ENCODE data around the gene CCDC196. TPM values are rescaled to one million over a fixed set of nuclear protein-coding genes. Genes with fewer than 3 reads are reported as not detected.

Gene CCDC196
- total and polyA plus RNA-seq, 2 of the 4 experiments (the other 2 are of a cell fraction) = not detected

DNA sequence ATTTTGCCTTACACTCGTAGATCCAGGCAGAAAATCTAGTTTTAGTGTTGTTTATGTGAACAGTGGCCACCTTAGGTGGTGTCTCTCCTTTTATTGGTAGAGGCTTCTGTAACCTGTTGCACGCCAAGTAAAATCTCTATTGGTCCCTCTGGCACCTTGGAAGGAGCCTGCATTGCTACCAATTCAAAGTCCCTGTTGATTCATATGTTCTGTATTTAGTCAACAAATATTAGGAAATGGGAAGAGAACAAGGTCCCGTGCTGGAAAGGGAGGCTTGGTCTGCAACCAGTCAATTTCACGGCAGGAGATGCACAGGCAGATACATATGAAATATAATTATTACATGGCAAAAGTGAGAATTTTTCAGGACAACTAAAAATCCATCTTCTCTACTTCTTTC lies 15.4 kb downstream of the CCDC196 start:
- Histone ChIP-seq H2BK5ac (ENCODE audit: low read depth, low read length, poor library complexity, severe bottlenecking) (no peak overlapping the region), H2AK9ac (replicated peaks; ENCODE audit: low read depth, low read length, poor library complexity) (no peak overlapping the region), H2AFZ (replicated peaks; ENCODE audit: low read length, poor library complexity) (no peak overlapping the region), H2BK20ac (ENCODE audit: low read depth, low read length) (no peak overlapping the region), H4K20me1 (ENCODE audit: insufficient read depth, low read length) (no peaks in the 10 kb centered on the region), H2BK120ac (ENCODE audit: low read depth, low read length) (no peak overlapping the region), H4K5ac (ENCODE audit: low read depth, low read length) (no peak overlapping the region), H3K4me2 (ENCODE audit: low read depth, low read length) (no peak overlapping the region), H3K27ac (ENCODE audit: insufficient read depth, low read length) (no peak overlapping the region), H2BK15ac (ENCODE audit: low read depth, low read length) (no peak overlapping the region), H3K36me3 (ENCODE audit: control insufficient read depth, insufficient read depth, low read length) (no peaks in the 10 kb centered on the region), H3K9ac (ENCODE audit: low read depth, low read length) (no peak overlapping the region), H3K18ac (ENCODE audit: low read depth, low read length) (no peak overlapping the region), H3K4me3 (ENCODE audit: insufficient read depth, low read depth, low read length) (no peak overlapping the region), H4K91ac (ENCODE audit: insufficient read depth, low read depth, low read length) (no peak overlapping the region), H3K9me3 (ENCODE audit: control insufficient read depth, insufficient read depth, low read length) (no peaks in the 10 kb centered on the region), H3K56ac (ENCODE audit: extremely low read depth, insufficient read depth, low read length) (no peak overlapping the region), H3K23ac (ENCODE audit: low read depth, low read length) (no peak overlapping the region), H3K4me1 (ENCODE audit: control insufficient read depth, insufficient read depth, low read length) (peaks cover 2% of the 10 kb centered on the region; the same call in 1 of the 2 replicates), H3K79me1 (ENCODE audit: low read depth in 1 of 2, low read length in 2 of 2) (no peaks in the 10 kb centered on the region), H3K14ac (replicated peaks; ENCODE audit: low read depth, low read length) (no peak overlapping the region), H3K9me1 (ENCODE audit: insufficient read depth, low read length) (no peaks in the 10 kb centered on the region), H4K8ac (ENCODE audit: low read depth in 2 of 2, low read length in 2 of 2) (no peak overlapping the region), H2AK5ac (ENCODE audit: low read depth, low read length) (no peak overlapping the region), H3K4ac (ENCODE audit: low read depth, low read length) (no peak overlapping the region), H3K27me3 (ENCODE audit: control insufficient read depth, insufficient read depth, low read length) (no peaks in the 10 kb centered on the region)
- WGBS, 2 experiments (ENCODE audit: extremely low coverage in 2 of 2, insufficient read length in 1 of 2) = no CpG with 5 or more reads among the region's 4 CpGs
- ChIA-PET POLR2A (ENCODE audit: unreplicated experiment) (no interaction called here), CTCF (no interaction called here)
- BruUV-seq (replicated peaks) = no TSS peak
- TF ChIP-seq, protein P1, sequence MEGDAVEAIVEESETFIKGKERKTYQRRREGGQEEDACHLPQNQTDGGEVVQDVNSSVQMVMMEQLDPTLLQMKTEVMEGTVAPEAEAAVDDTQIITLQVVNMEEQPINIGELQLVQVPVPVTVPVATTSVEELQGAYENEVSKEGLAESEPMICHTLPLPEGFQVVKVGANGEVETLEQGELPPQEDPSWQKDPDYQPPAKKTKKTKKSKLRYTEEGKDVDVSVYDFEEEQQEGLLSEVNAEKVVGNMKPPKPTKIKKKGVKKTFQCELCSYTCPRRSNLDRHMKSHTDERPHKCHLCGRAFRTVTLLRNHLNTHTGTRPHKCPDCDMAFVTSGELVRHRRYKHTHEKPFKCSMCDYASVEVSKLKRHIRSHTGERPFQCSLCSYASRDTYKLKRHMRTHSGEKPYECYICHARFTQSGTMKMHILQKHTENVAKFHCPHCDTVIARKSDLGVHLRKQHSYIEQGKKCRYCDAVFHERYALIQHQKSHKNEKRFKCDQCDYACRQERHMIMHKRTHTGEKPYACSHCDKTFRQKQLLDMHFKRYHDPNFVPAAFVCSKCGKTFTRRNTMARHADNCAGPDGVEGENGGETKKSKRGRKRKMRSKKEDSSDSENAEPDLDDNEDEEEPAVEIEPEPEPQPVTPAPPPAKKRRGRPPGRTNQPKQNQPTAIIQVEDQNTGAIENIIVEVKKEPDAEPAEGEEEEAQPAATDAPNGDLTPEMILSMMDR (conservative IDR thresholded peaks at IDR 0.05; ENCODE audit: low read depth, low read length) = no peak
- TF ChIP-seq MXI1 (IDR thresholded peaks at IDR 0.05; ENCODE audit: borderline replicate concordance, low read depth, low read length) = no peak
- TF ChIP-seq SMC3 (IDR thresholded peaks at IDR 0.05; ENCODE audit: low read depth, low read length) = no peak
- TF ChIP-seq RAD21 (IDR thresholded peaks at IDR 0.05; ENCODE audit: low read length) = no peak
- no peak for TF ChIP-seq MAZ (IDR thresholded peaks at IDR 0.05; ENCODE audit: borderline replicate concordance, low read depth, low read length)
- TF ChIP-seq, protein P2, sequence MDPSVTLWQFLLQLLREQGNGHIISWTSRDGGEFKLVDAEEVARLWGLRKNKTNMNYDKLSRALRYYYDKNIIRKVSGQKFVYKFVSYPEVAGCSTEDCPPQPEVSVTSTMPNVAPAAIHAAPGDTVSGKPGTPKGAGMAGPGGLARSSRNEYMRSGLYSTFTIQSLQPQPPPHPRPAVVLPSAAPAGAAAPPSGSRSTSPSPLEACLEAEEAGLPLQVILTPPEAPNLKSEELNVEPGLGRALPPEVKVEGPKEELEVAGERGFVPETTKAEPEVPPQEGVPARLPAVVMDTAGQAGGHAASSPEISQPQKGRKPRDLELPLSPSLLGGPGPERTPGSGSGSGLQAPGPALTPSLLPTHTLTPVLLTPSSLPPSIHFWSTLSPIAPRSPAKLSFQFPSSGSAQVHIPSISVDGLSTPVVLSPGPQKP (IDR thresholded peaks at IDR 0.05; ENCODE audit: borderline replicate concordance, low read depth, low read length) = no peak
- TF ChIP-seq FOS (IDR thresholded peaks at IDR 0.05; ENCODE audit: low read depth, low read length) = no peak
- no peak for TF ChIP-seq NFE2L2 (IDR thresholded peaks at IDR 0.05; ENCODE audit: low read depth, low read length)
- ATAC-seq (ENCODE audit: low read depth) (no peak), DNase-seq (no peak)
- intact Hi-C loops (cut with micrococcal nuclease) = loop anchor here (10.0 kb wide), 1 partner anchor 1337 kb away; no protein-coding TSS in a partner anchor
- dilution Hi-C loops (cut with HindIII; ENCODE audit: low sequenced_read_pairs, unreplicated experiment) = no loop called here
- in situ Hi-C loops (cut with MboI; ENCODE audit: low sequenced_read_pairs) = loop anchor here (25.0 kb wide), 1 partner anchor 786 kb away; no protein-coding TSS in a partner anchor
